Hepatic stellate cell (primary cell): ENCODE data around the gene PCYT1A.
"Not testable (repeated sequence)": the region's sequence is repeated elsewhere in the genome, so short reads cannot be mapped to it uniquely, and the experiment has no call there.

ENCODE experiments used
- DNase-seq: peaks from one replicate; pipeline ENCODE4 v3.0.0; 2011; ENCODE audit warnings: low spot score

PCYT1A gene

DNA sequence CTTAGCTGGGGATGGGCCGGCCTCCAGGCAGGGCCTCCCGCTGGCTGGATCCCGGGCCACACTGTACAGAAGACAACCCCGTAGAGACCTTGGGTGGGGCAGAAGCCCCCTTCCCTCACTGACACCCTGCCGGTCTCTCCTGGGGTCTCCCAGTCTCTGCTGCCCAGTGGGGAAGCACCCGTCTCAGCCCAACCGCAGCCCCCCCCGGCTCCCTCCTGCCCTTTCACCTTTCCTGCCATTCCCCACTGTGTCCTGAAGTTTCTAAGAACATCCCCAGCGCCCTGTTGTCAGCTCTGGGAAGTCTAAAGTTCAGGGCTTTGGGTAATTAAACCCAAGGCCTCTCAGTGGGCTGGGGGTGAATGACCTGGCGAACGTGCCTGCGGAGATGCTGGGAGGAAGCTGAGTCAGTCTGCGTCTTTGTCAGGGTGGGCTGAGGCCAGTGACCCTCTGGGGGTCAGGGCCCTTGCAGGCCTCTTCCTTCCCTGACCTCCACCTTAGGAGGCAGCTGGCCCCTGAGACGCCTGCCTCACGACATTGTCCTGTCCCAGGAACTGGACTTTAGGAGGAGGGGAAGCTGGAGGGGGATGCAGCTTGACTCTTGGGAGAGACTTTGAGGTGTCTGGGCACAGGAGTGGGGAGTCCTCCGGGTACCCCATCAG is 72.6 kb downstream of the PCYT1A start:
- no peak for DNase-seq

GRCh38 chr3:196210673-196211556 is 76.6 kb downstream of the PCYT1A start, which contains the start of gene ZDHHC19:
Gene ZDHHC19 (minus strand): TSS chr3:196211400. CDS start chr3:196211315, 85 bp downstream.
- no peak for DNase-seq

DNA sequence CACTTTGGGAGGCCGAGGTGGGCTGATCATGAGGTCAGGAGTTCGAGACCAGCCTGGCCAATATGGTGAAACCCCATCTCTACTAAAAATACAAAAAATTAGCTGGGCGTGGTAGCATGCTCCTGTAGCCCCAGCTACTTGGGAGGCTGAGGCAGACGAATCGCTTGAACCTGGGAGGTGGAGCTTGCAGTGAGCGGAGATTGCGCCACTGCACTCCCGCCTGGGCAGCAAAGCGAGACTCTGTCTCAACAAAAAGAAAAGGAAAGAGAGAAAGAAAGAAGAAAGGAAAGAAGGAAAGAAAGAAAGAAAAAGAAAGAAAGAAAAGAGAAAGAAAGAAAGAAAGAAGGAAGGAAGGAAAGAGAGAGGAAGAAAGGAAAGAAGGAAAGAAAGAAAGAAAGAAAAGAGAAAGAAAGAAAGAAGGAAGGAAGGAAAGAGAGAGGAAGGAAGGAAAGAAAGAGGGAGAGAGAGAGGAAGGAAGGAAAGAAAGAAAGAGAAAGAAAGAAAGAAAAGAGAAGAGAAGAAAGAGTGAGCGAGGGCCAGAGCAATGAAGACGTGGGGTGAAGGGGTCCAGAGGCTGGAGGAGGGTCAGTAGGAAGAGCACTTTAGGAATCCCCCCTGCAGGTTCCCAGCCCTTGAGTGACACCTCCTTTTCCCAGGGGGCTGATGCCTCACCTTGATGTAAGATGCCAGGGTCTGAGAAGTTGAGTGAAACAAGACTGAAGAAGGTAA is 77.4 kb downstream of the PCYT1A start:
- DNase-seq: not testable (repeated sequence)

DNA sequence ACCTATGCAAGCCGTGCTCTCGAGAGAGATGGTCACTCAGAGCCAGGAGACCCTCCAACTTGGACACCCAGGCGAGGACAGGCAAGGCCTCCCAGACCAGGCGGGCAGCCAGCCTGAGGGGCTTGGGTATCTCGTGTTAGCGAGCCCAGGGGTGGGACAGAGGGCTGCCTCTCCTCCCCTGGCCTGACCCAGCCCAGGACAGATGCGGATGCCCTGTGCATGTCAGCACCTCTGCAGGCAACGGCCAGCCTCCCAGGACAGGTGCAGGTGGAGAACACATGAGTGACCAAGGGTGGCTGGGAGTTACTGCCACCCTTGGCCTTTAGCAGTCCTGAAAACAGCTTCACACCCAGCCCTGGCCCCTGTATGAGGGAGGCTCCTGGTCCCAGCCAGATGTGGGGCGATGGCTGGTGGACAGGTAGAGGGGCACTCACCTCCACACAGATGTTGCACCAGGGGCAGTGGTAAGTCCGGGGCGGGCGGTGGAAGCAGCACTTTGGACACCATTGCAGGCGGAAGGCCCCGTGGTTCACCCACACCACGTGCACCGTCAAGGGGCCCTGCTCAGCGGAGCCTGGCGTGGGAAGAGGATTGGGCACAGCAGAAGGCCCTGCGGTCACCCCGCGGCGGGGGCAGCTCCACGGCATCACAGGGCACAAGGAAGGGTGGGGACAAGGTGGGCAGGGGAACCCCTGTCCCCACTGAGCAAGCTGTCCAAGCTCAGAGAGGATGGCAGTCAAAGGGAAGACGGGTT is 78.4 kb downstream of the PCYT1A start:
- DNase-seq: no peak

DNA sequence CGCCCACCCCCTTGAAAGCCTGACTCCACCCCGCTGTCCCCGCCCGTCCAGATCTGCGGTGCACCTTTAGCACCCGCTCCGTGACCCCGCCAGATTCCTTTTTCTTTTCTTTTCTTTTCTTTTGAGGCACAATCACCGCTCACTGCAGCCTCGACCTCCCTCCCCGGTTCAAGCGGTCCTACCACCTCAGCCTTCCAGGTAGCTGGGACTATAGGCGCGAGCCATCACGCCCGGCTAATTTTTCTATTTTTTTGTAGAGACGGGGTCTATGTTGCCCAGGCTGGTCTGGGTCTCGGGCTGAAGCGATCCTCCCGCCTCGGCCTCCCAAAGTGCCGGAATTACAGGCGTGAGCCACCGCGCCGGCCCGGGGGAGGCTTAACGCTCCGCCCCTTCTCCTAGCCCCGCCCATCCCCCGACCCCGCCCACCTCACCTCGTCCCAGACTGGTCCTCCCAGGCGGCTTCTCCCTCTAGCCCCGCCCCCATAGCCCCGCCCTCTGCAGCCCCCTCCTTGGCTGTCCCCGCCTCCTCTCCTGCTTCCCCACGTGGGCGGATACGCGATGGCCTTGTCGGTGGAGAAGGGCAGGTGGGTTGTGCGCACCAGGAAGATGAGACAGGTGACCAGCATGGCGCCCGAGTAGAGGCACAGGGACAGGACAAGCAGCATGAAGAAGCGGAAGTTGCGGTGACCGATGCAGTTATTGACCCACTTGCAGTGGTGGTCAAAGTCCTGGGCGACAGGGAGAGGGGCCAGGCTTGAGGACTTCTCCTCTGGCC is 79.5 kb downstream of the PCYT1A start:
- DNase-seq: peak; percentile 62

GRCh38 chr3:196207159-196207832 is 80.2 kb downstream of the PCYT1A start:
- no peak for DNase-seq

GRCh38 chr3:196205442-196206205 is 81.9 kb downstream of the PCYT1A start:
- not testable (repeated sequence) for DNase-seq

GRCh38 chr3:196203846-196204245 is 83.7 kb downstream of the PCYT1A start:
- DNase-seq: no peak

DNA sequence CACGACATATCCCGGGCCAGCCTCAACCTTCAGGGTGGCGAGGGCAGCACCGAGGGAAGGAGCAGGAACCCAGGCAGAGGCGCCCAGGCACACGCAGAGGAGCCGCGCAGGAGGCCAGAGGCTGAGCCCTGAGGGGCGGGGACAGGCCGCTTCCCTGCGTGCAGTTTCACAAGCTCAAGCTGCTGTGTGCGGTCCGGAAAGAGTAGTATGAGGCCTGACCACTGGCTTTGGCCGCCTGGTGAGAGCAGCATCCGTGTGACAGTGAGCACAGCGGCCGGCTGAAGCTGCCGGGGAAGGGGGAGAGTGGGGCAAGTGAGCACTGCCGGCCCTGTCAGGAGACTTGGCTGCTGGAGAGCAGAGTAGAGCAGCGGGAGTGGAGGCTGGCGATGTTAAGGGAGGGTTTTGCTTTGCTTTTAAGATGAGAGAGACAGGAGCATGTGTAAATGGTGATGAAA is 85.0 kb downstream of the PCYT1A start:
- DNase-seq: peak; percentile 73

DNA sequence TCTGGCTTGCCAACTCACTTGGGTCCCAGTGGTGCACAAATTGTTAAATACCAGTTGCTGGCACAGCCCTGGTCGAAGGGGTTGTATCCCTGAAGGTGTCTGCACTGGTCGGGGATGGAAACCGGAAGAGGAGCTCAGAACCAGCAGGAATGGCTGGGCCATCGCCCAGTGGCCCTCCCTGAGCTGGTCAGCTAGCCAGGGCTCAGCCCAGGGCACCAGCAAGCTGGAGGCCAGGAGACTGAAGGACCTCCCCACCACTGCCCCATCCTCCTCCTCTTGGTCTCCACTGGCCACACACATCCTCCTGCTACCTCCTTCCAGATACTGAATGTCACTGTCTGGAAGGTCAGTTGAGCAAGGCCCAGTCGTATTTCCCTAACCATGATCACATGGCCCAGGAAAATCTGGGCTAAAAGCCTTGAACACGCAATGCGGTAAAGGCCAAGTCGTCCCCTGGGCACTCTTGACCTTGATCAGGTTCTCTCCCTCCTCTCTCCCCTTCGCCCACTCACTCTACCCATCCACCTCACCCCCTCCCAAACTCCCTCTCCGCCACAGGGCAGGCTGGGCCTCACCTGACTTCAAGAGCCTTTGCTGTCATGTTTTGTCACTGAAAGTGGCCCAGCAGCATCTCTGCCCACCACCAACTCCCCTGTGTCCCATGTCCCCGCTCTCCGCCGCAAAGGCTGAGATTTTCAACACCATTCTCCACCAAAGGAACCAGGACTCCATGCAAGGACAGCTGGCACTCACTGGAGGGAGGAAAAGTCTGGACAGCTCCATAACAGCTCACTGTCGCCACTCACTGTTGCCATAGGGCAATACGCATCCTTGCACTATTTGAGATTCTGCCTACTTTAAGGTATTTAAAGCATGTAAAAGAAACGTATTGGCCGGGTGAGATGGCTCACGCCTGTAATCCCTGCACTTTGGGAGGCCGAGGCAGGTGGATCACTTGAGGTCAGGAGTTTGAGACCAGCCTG is 88.5 kb downstream of the PCYT1A start:
- no peak for DNase-seq

DNA sequence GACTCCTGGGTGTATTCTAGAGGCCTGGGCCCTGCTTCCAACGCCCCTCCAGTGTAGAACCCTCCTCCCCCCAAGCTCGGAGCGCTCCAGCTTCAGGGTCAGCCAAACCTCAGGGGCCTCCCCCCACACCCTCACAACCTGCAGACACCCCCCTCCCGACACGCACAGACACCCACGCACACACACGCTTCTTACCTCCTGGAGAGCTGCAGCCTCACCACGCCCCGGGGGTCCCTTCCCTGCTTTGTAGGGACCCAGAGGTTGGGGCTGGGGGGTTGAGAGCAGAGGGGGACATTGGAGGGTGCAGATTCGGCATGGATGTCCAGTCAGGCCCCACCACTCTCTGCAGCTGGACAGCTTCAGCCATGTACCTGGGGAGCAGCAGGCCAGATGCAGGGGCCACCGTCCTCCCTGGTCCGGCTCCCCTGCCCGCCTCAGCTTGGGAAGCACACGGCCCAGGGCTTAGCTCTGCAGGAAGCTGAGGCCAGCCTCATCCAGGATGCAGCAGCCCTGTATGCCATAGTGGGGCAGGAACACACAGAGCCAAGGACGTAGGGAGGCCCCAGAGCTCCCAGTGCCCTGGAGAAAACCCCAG is 89.3 kb downstream of the PCYT1A start:
- no peak for DNase-seq

DNA sequence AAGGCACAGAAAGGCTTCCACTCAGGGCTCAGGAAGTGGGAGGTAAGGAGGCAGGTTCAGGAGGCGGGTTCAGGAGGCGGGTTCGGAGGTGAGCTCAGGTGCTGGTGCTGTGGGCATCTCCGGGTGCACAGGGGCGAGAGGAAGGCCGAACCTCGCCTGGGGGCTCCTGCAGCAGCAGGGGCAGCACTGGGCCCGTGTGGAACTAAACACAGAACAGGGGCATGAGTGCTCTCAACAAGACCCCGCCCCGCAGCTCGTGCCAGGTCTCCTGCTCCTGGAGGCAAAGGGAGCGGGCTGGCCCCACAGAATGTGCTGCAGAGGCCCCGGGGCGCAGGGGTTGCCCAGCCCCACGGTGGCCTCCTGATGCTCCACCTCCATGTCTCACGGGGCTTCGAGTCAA is 90.0 kb downstream of the PCYT1A start:
- DNase-seq: no peak

- no peak for DNase-seq
Measured at GRCh38 chr3:196195664-196196265, 91.8 kb downstream of the PCYT1A start.

DNA sequence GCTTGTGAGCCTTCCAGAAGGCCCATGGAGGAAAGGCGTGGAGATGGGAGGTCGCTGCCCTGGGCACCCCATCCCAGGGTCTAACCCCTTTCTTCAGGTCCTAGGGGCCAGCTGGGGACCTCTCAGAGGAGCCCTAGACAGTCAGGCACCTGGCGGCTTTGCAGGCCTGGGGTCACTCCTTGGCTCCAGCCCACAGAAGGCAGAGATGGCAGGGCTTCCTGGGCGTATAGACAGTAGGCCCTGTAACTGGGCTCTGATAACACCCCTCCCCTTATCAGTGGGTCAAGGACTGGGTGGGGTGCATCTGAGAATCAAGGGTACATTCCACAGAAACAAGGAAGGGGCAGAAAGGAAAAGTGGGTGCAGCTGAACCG is 93.0 kb downstream of the PCYT1A start:
- DNase-seq: no peak

DNA sequence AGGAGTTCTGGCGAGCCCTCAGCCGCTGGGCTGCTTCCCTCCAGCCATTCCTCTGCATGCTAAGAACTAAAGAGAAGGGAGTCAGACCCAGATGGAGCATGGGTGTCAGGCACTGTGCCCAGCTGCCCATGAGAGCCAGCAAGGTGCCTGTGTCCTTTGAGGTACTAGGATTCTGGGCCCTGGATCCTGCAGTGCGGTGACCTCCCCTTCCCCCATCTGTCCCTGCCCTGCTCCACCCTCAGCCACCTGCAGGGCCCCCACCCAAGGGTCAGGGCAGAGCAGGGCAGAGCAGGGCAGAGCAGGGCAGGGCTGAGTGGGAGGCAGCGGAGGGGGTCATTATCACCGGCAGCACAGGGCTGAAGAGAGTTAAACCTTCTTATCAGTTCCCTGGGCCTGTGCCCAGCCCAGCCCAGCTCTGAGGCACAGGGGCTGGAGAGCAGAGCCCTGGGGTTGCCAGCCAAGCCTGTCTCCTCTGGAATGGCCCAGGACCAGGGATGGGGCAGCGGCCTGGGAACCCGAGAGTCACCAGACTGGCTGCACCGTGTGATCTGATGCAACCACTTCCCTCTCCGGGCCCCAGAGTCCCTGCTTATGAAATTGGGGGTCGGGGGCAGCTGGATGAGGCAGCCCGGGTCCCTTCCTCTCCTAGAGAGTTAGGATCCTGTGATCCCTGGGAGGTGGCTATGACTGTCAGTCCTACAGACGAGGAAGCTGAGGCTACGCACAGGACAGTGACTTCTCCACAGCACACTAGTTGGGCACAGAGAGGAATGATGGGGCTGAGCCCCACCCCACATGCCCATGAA is 93.6 kb downstream of the PCYT1A start:
- DNase-seq: no peak

GRCh38 chr3:196193133-196193735 is 94.3 kb downstream of the PCYT1A start:
- DNase-seq: no peak
